ENCODE data around the gene CFAP410.

GRCh38 chr21:44313451-44313850, 25.7 kb downstream of the CFAP410 start:
- no peak for TF ChIP-seq POLR2A (IDR thresholded peaks at IDR 0.05)
- TF ChIP-seq CTCF (IDR thresholded peaks at IDR 0.05 in 4 of 5, conservative IDR thresholded peaks at IDR 0.05 in 1 of 5): no peak
